IMR-90 (cell line): ENCODE data around the gene CEBPG. TPM values are rescaled to one million over a fixed set of nuclear protein-coding genes. Genes with fewer than 3 reads are reported as not detected.
A peak's percentile ranks its signal among the peaks of the same experiment; 100 is the strongest.

Source experiments
- ATAC-seq: fragments of 200-7000 bp; cut with Tn5 transposase; 2 replicates; pipeline ENCODE4 v1.9.1; 2020; ENCODE audit warnings: low read depth, mild to moderate bottlenecking, moderate library complexity
- BruUV-seq: library from RNA; stranded (reverse); fragments of 400-500 nt; replicated peaks from 2 replicates; lab custom pipeline; 2021; lab: Mats Ljungman, UMichigan
- CTCF ChIA-PET: fragments of 300-600 bp; formaldehyde crosslinking; extraction: SDS; loops from one replicate; lab custom pipeline; 2021; ENCODE audit warnings: antibody characterized with exemption; lab: Yijun Ruan, JAX
- POLR2A ChIA-PET: fragments of 300-600 bp; sonication (Branson Sonifier 250); formaldehyde crosslinking; loops from one replicate; lab custom pipeline; 2022; ENCODE audit warnings: antibody characterized with exemption; ENCODE audit not compliant: unreplicated experiment; lab: Charles Lee
- DNase-seq: peaks from one replicate; pipeline ENCODE4 v3.0.0; 2013
- H2AFZ ChIP-seq: replicated peaks from 2 replicates; pipeline ENCODE3; 2013; ENCODE audit warnings: low read length, mild to moderate bottlenecking; ENCODE audit not compliant: poor library complexity
- H2AK5ac ChIP-seq: 2 replicates; pipeline ENCODE4 v1.6.1; 2013; ENCODE audit warnings: low read depth, low read length, inconsistent platforms
- H2AK9ac ChIP-seq: replicated peaks from 2 replicates; pipeline ENCODE3; 2013; ENCODE audit warnings: mild to moderate bottlenecking, low read depth, low read length, moderate library complexity; ENCODE audit not compliant: poor library complexity
- H2BK120ac ChIP-seq: 2 replicates; pipeline ENCODE4 v1.6.1; 2013; ENCODE audit warnings: low read depth, low read length, inconsistent platforms
- H2BK15ac ChIP-seq: 3 replicates; pipeline ENCODE4 v1.6.1; 2013; ENCODE audit warnings: low read depth, low read length, inconsistent platforms
- H2BK20ac ChIP-seq: 2 replicates; pipeline ENCODE4 v1.6.1; 2013; ENCODE audit warnings: low read depth, mild to moderate bottlenecking, inconsistent platforms, low read length, moderate library complexity
- H2BK5ac ChIP-seq: 2 replicates; pipeline ENCODE4 v1.6.1; 2013; ENCODE audit warnings: mild to moderate bottlenecking, low read depth, low read length, inconsistent platforms; ENCODE audit not compliant: poor library complexity, severe bottlenecking
- H3K14ac ChIP-seq: replicated peaks from 2 replicates; pipeline ENCODE4 v1.6.1; 2013; ENCODE audit warnings: low read depth, low read length, inconsistent platforms
- H3K18ac ChIP-seq: 2 replicates; pipeline ENCODE4 v1.6.1; 2013; ENCODE audit warnings: low read depth, low read length, control low read depth
- H3K23ac ChIP-seq: 2 replicates; pipeline ENCODE4 v1.6.1; 2013; ENCODE audit warnings: low read depth, low read length, inconsistent platforms
- H3K27ac ChIP-seq: 2 replicates; pipeline ENCODE4 v1.5.1; 2013; ENCODE audit warnings: mild to moderate bottlenecking, control low read depth, low read length; ENCODE audit not compliant: insufficient read depth
- H3K27me3 ChIP-seq: 2 replicates; pipeline ENCODE4 v1.6.1; 2013; ENCODE audit warnings: low read length; ENCODE audit not compliant: control insufficient read depth, insufficient read depth
- H3K36me3 ChIP-seq: 2 replicates; pipeline ENCODE4 v1.6.1; 2013; ENCODE audit warnings: low read length, mixed read lengths; ENCODE audit not compliant: control insufficient read depth, insufficient read depth
- H3K4ac ChIP-seq: 2 replicates; pipeline ENCODE4 v1.6.1; 2013; ENCODE audit warnings: low read depth, low read length, inconsistent platforms
- H3K4me1 ChIP-seq: 2 replicates; pipeline ENCODE4 v1.6.1; 2013; ENCODE audit warnings: low read length, mixed read lengths; ENCODE audit not compliant: control insufficient read depth, insufficient read depth
- H3K4me2 ChIP-seq: 2 replicates; pipeline ENCODE4 v1.6.1; 2013; ENCODE audit warnings: low read depth, mild to moderate bottlenecking, control low read depth, low read length, moderate library complexity
- H3K4me3 ChIP-seq: 2 replicates; pipeline ENCODE4 v1.5.1; 2013; ENCODE audit warnings: low read depth, mild to moderate bottlenecking, control low read depth, low read length, moderate library complexity; ENCODE audit not compliant: insufficient read depth
- H3K56ac ChIP-seq: 2 replicates; pipeline ENCODE4 v1.6.1; 2013; ENCODE audit warnings: low read length, inconsistent platforms; ENCODE audit not compliant: insufficient read depth; ENCODE audit errors: extremely low read depth
- H3K79me1 ChIP-seq, 2 experiments: 2 replicates each; pipeline ENCODE4 v1.6.1; 2013; ENCODE audit warnings: low read length in 2 of 2, inconsistent platforms in 1 of 2, low read depth in 1 of 2
- H3K9ac ChIP-seq: 2 replicates; pipeline ENCODE4 v1.6.1; 2013; ENCODE audit warnings: low read depth, low read length, control low read depth
- H3K9me1 ChIP-seq: 2 replicates; pipeline ENCODE4 v1.6.1; 2013; ENCODE audit warnings: low read length, inconsistent platforms; ENCODE audit not compliant: insufficient read depth
- H3K9me3 ChIP-seq: 2 replicates; pipeline ENCODE4 v1.6.1; 2013; ENCODE audit warnings: low read length; ENCODE audit not compliant: control insufficient read depth, insufficient read depth
- H4K20me1 ChIP-seq: 2 replicates; pipeline ENCODE4 v1.6.1; 2013; ENCODE audit warnings: low read length, inconsistent platforms; ENCODE audit not compliant: insufficient read depth
- H4K5ac ChIP-seq: 2 replicates; pipeline ENCODE4 v1.6.1; 2013; ENCODE audit warnings: mild to moderate bottlenecking, low read depth, low read length, control low read depth
- H4K8ac ChIP-seq, 2 experiments: 2 replicates each; pipeline ENCODE4 v1.6.1; 2013; ENCODE audit warnings: low read depth in 2 of 2, low read length in 2 of 2, control low read depth in 1 of 2, inconsistent platforms in 1 of 2
- H4K91ac ChIP-seq: 2 replicates; pipeline ENCODE4 v1.6.1; 2013; ENCODE audit warnings: low read depth, low read length, inconsistent platforms; ENCODE audit not compliant: insufficient read depth
- CHD1 ChIP-seq: IDR thresholded peaks from 2 replicates; pipeline ENCODE4 v1.6.1; 2012; ENCODE audit warnings: low read depth, low read length, improper control_type of control experiment
- FOS ChIP-seq: fragments of 150-350 bp; IDR thresholded peaks from 2 replicates; pipeline ENCODE4 v1.6.1; 2016; ENCODE audit warnings: low read depth, low read length
- MAZ ChIP-seq: IDR thresholded peaks from 2 replicates; pipeline ENCODE4 v1.6.1; 2012; ENCODE audit warnings: low read depth, mild to moderate bottlenecking, low read length, improper control_type of control experiment, moderate library complexity, borderline replicate concordance
- POLR2A ChIP-seq: IDR thresholded peaks from 2 replicates; pipeline ENCODE4 v1.6.1; 2012; ENCODE audit warnings: mild to moderate bottlenecking, low read depth, low read length
- USF2 ChIP-seq: fragments of 150-350 bp; IDR thresholded peaks from 2 replicates; pipeline ENCODE4 v1.6.1; 2017; ENCODE audit warnings: mild to moderate bottlenecking, antibody characterized with exemption, low read length, low read depth
- WGBS, 2 experiments: methylation state at CpG; one replicate each; pipeline versions ENCODE4 v1.1.5 to v1.1.7; 2013; ENCODE audit warnings: missing lambda C conversion rate in 2 of 2; ENCODE audit not compliant: insufficient read length in 1 of 2; ENCODE audit errors: extremely low coverage in 2 of 2; 5-methylcytosine and 5-hydroxymethylcytosine counted together
- dilution Hi-C: fragments of 300-500 bp; cut with HindIII; formaldehyde crosslinking; loops from one replicate; pipeline ENCODE4 v1.14.3; 2018; ENCODE audit warnings: low sequenced_read_pairs; ENCODE audit not compliant: unreplicated experiment
- in situ Hi-C: fragments of 300-500 bp; cut with MboI; formaldehyde crosslinking; loops from 3 replicates; pipeline ENCODE4 v1.14.3; 2019; ENCODE audit warnings: low sequenced_read_pairs, inconsistent platforms, mixed read lengths
- intact Hi-C: fragments of 100-400 bp; cut with micrococcal nuclease; formaldehyde crosslinking; loops from 2 replicates; pipeline ENCODE4 v1.10.0; 2022
- polyA plus RNA-seq, 3 experiments: library from polyadenylated mRNA; depleted of rRNA; stranded (reverse); fragments of >200 nt; gene quantifications; 2 replicates each; pipeline ENCODE4 v1.2.3, GENCODE V29; 2012; ENCODE audit warnings: low replicate concordance in 1 of 3
- total RNA-seq: library from RNA; depleted of rRNA; stranded (reverse); fragments of >200 nt; gene quantifications from 2 replicates; pipeline ENCODE4 v1.2.3, GENCODE V29; 2012

CEBPG gene
- total and polyA plus RNA-seq, 2 of the 4 experiments (the other 2 are of a cell fraction) = 9.2 to 14.3 TPM

- no CpG with 5 or more reads among the region's 2 CpGs for WGBS, 2 experiments
- peaks cover 22 to 62% of the 10 kb centered on the region in 2 experiments for H3K79me1 ChIP-seq
- no peak for TF ChIP-seq MAZ
- TF ChIP-seq USF2 = no peak
- peak; percentile 29; the same call in 1 of the 2 replicates for TF ChIP-seq FOS
- TF ChIP-seq POLR2A = 0 out of 2 replicates have a peak, but pooled peaks have one; percentile 34
- 0 out of 2 replicates have a peak, but pooled peaks have one; percentile 18 for TF ChIP-seq CHD1
- H3K9me3 ChIP-seq = no peaks in the 10 kb centered on the region
- H3K4ac ChIP-seq = no peak overlapping the region
- POLR2A ChIA-PET = no interaction called here
- intact Hi-C loops (no loop called here), dilution Hi-C loops (no loop called here), in situ Hi-C loops (no loop called here)
- no peak overlapping the region for H2BK5ac ChIP-seq
- H4K8ac ChIP-seq = no peak overlapping the region
- CTCF ChIA-PET = no interaction called here
- no peak overlapping the region for H3K9ac ChIP-seq
- no peak overlapping the region for H2AFZ ChIP-seq
- no peak overlapping the region for H3K4me3 ChIP-seq
- H3K4me2 ChIP-seq = no peak overlapping the region
- no peak overlapping the region for H3K18ac ChIP-seq
- H2BK15ac ChIP-seq = no peak overlapping the region
- no peak for ATAC-seq
- no peak overlapping the region for H3K23ac ChIP-seq
- no peak overlapping the region for H2BK20ac ChIP-seq
- H4K91ac ChIP-seq = no peak overlapping the region
- H3K56ac ChIP-seq = no peak overlapping the region
- H4K20me1 ChIP-seq = peaks cover 73% of the 10 kb centered on the region
- H2BK120ac ChIP-seq = no peak overlapping the region
- no TSS peak for BruUV-seq
- peaks cover 33% of the 10 kb centered on the region for H3K9me1 ChIP-seq
- no peak overlapping the region for H3K27ac ChIP-seq
- H3K36me3 ChIP-seq = peaks cover 10% of the 10 kb centered on the region
- peaks cover 8% of the 10 kb centered on the region for H3K4me1 ChIP-seq
- peak; percentile 87 for DNase-seq
- H3K27me3 ChIP-seq = no peaks in the 10 kb centered on the region
- peak overlapping the region; percentile 31 for H2AK9ac ChIP-seq
- H4K5ac ChIP-seq = no peak overlapping the region
- H2AK5ac ChIP-seq = no peak overlapping the region
- H3K14ac ChIP-seq = peak overlapping the region; percentile 61; the same call in 1 of the 2 replicates
Observed at GRCh38 chr19:33376423-33376822, 2.9 kb downstream of the CEBPG start.
